DND-41 (cell line): ENCODE results near the gene ZBTB14.

Source experiments
- EZH2 ChIP-seq: IDR thresholded peaks from 3 replicates; pipeline ENCODE4 v1.6.1; 2012; ENCODE audit warnings: borderline replicate concordance, low read depth, mild to moderate bottlenecking, moderate library complexity, low read length, inconsistent platforms; ENCODE audit not compliant: severe bottlenecking
- TF ChIP-seq, protein P1 (sequence below): IDR thresholded peaks from 2 replicates; pipeline ENCODE4 v1.5.1; 2012; ENCODE audit warnings: borderline replicate concordance, low read length, moderate library complexity, mild to moderate bottlenecking; ENCODE audit not compliant: poor library complexity, severe bottlenecking; ENCODE audit errors: extremely low read depth

DNA sequence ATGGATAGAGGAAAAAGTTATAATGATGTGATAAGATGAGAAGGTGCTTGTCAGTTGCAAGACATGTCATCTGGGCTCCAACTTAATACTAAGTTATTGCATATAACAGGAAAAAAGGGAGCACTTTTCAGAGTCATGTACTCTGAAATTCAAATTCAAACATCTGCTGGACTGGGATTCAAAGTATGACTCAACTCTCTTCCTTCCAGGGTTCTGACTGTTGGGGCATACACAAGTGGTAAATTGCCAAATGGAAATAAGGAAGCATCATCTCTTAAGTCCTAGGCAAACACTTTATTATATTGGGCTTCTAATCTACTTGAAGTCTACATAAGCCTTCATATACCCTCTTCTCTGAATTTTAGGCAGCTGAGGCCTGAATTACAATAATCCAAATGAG is 44.9 kb downstream of the ZBTB14 start:
- TF ChIP-seq, protein P1, sequence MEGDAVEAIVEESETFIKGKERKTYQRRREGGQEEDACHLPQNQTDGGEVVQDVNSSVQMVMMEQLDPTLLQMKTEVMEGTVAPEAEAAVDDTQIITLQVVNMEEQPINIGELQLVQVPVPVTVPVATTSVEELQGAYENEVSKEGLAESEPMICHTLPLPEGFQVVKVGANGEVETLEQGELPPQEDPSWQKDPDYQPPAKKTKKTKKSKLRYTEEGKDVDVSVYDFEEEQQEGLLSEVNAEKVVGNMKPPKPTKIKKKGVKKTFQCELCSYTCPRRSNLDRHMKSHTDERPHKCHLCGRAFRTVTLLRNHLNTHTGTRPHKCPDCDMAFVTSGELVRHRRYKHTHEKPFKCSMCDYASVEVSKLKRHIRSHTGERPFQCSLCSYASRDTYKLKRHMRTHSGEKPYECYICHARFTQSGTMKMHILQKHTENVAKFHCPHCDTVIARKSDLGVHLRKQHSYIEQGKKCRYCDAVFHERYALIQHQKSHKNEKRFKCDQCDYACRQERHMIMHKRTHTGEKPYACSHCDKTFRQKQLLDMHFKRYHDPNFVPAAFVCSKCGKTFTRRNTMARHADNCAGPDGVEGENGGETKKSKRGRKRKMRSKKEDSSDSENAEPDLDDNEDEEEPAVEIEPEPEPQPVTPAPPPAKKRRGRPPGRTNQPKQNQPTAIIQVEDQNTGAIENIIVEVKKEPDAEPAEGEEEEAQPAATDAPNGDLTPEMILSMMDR, result no peak
- TF ChIP-seq EZH2, result no peak
